ENCODE results near the gene CBX4.

DNA sequence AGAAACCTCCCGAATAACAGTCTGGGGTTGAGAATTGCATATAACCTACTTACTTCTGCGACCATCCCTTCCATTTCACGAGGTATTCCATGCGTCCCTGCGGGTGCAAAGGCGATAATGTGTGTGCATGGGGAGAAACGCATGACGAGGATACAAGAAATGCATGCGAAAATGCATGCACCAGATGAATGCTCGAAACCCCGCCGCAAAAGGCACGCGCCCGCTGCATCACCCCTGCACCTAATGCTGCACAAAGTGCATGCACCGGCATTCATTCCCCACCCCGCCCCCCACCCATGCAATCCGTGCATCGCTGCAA is 42.8 kb downstream of the CBX4 start:
- TF ChIP-seq, protein P1, sequence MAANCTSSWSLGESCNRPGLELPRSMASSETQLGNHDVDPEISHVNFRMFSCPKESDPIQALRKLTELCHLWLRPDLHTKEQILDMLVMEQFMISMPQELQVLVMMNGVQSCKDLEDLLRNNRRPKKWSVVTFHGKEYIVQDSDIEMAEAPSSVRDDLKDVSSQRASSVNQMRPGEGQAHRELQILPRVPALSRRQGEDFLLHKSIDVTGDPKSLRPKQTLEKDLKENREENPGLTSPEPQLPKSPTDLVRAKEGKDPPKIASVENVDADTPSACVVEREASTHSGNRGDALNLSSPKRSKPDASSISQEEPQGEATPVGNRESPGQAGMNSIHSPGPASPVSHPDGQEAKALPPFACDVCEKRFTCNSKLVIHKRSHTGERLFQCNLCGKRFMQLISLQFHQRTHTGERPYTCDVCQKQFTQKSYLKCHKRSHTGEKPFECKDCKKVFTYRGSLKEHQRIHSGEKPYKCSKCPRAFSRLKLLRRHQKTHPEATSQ (tag by site-specific recombination; IDR thresholded peaks at IDR 0.05): no peak
- TF ChIP-seq ZNF544 (tag by site-specific recombination; IDR thresholded peaks at IDR 0.05) (no peak), ZNF510 (tag by site-specific recombination; IDR thresholded peaks at IDR 0.05; ENCODE audit: insufficient replicate concordance) (no peak), GLIS2 (tag by site-specific recombination; IDR thresholded peaks at IDR 0.05) (no peak), ZNF747 (tag by site-specific recombination; IDR thresholded peaks at IDR 0.05) (no peak), ZNF350 (tag by site-specific recombination; IDR thresholded peaks at IDR 0.05) (no peak), ZNF121 (tag by site-specific recombination; IDR thresholded peaks at IDR 0.05) (no peak), ZNF785 (tag by site-specific recombination; IDR thresholded peaks at IDR 0.05) (no peak), ZNF777 (tag by site-specific recombination; IDR thresholded peaks at IDR 0.05; ENCODE audit: borderline replicate concordance) (no peak)
- TF ChIP-seq, protein P2, sequence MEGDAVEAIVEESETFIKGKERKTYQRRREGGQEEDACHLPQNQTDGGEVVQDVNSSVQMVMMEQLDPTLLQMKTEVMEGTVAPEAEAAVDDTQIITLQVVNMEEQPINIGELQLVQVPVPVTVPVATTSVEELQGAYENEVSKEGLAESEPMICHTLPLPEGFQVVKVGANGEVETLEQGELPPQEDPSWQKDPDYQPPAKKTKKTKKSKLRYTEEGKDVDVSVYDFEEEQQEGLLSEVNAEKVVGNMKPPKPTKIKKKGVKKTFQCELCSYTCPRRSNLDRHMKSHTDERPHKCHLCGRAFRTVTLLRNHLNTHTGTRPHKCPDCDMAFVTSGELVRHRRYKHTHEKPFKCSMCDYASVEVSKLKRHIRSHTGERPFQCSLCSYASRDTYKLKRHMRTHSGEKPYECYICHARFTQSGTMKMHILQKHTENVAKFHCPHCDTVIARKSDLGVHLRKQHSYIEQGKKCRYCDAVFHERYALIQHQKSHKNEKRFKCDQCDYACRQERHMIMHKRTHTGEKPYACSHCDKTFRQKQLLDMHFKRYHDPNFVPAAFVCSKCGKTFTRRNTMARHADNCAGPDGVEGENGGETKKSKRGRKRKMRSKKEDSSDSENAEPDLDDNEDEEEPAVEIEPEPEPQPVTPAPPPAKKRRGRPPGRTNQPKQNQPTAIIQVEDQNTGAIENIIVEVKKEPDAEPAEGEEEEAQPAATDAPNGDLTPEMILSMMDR (tag by site-specific recombination; IDR thresholded peaks at IDR 0.05): no peak
- TF ChIP-seq, protein P3, sequence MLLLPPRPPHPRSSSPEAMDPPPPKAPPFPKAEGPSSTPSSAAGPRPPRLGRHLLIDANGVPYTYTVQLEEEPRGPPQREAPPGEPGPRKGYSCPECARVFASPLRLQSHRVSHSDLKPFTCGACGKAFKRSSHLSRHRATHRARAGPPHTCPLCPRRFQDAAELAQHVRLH (tag by site-specific recombination; IDR thresholded peaks at IDR 0.05): no peak
- TF ChIP-seq, protein P4, sequence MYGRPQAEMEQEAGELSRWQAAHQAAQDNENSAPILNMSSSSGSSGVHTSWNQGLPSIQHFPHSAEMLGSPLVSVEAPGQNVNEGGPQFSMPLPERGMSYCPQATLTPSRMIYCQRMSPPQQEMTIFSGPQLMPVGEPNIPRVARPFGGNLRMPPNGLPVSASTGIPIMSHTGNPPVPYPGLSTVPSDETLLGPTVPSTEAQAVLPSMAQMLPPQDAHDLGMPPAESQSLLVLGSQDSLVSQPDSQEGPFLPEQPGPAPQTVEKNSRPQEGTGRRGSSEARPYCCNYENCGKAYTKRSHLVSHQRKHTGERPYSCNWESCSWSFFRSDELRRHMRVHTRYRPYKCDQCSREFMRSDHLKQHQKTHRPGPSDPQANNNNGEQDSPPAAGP (tag by site-specific recombination; IDR thresholded peaks at IDR 0.05): no peak
